Measurements from ENCODE around the gene NUBP2.
A peak's percentile ranks its signal among the peaks of the same experiment; 100 is the strongest.

Gene NUBP2

GRCh38 chr16:1792836-1793577, 10.2 kb downstream of the NUBP2 start (continued):
- TF ChIP-seq ZNF518A (tag by site-specific recombination; conservative IDR thresholded peaks at IDR 0.05; ENCODE audit: low read depth) (no peak), ZNF274 (IDR thresholded peaks at IDR 0.05; ENCODE audit: low read length) (no peak), ZNF274 (tag by site-specific recombination; IDR thresholded peaks at IDR 0.05; ENCODE audit: borderline replicate concordance) (no peak), GLIS1 (tag by site-specific recombination; IDR thresholded peaks at IDR 0.05) (peak; percentile 75)
- TF ChIP-seq, protein P1, sequence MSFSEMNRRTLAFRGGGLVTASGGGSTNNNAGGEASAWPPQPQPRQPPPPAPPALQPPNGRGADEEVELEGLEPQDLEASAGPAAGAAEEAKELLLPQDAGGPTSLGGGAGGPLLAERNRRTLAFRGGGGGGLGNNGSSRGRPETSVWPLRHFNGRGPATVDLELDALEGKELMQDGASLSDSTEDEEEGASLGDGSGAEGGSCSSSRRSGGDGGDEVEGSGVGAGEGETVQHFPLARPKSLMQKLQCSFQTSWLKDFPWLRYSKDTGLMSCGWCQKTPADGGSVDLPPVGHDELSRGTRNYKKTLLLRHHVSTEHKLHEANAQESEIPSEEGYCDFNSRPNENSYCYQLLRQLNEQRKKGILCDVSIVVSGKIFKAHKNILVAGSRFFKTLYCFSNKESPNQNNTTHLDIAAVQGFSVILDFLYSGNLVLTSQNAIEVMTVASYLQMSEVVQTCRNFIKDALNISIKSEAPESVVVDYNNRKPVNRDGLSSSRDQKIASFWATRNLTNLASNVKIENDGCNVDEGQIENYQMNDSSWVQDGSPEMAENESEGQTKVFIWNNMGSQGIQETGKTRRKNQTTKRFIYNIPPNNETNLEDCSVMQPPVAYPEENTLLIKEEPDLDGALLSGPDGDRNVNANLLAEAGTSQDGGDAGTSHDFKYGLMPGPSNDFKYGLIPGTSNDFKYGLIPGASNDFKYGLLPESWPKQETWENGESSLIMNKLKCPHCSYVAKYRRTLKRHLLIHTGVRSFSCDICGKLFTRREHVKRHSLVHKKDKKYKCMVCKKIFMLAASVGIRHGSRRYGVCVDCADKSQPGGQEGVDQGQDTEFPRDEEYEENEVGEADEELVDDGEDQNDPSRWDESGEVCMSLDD (tag by site-specific recombination; IDR thresholded peaks at IDR 0.05): no peak

- peaks cover 0 to 18% of the 10 kb centered on the region in 2 experiments; a peak in 2 of 3 replicates for H3K36me3 ChIP-seq (ENCODE audit: control insufficient read depth in 2 of 2, insufficient read depth in 1 of 2, low read length in 2 of 2)
- ChIA-PET CTCF (interaction anchor here (0.6 kb wide), 1 partner anchor 158 kb away, joined by 3 read pairs; no protein-coding TSS in a partner anchor), POLR2A (interaction anchor here (0.5 to 3.8 kb wide), 3 partner anchors 10 to 27 kb away, joined by 4 to 19 read pairs (median 5); partner anchors contain the start of genes NUBP2 and SPSB3)
- no peak within 1 kb of the TSS for H3K4me3 ChIP-seq (ENCODE audit: low read depth, low read length)
- H3K9me3 ChIP-seq (ENCODE audit: control insufficient read depth, insufficient read depth, low read depth, low read length): no peaks in the 10 kb centered on the region
- H3K27ac ChIP-seq (ENCODE audit: extremely low read depth, low read depth, low read length): no peak within 1 kb of the TSS
- H3K4me1 ChIP-seq (ENCODE audit: control insufficient read depth, insufficient read depth, low read length): no peaks in the 10 kb centered on the region
- TF ChIP-seq, protein P2, sequence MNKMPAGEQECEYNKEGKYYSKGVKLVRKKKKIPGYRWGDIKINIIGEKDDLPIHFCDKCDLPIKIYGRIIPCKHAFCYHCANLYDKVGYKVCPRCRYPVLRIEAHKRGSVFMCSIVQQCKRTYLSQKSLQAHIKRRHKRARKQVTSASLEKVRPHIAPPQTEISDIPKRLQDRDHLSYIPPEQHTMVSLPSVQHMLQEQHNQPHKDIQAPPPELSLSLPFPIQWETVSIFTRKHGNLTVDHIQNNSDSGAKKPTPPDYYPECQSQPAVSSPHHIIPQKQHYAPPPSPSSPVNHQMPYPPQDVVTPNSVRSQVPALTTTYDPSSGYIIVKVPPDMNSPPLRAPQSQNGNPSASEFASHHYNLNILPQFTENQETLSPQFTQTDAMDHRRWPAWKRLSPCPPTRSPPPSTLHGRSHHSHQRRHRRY (tag by site-specific recombination; IDR thresholded peaks at IDR 0.05): no peak
- no peak for TF ChIP-seq ZNF48 (tag by site-specific recombination; IDR thresholded peaks at IDR 0.05)
- TF ChIP-seq, protein P3, sequence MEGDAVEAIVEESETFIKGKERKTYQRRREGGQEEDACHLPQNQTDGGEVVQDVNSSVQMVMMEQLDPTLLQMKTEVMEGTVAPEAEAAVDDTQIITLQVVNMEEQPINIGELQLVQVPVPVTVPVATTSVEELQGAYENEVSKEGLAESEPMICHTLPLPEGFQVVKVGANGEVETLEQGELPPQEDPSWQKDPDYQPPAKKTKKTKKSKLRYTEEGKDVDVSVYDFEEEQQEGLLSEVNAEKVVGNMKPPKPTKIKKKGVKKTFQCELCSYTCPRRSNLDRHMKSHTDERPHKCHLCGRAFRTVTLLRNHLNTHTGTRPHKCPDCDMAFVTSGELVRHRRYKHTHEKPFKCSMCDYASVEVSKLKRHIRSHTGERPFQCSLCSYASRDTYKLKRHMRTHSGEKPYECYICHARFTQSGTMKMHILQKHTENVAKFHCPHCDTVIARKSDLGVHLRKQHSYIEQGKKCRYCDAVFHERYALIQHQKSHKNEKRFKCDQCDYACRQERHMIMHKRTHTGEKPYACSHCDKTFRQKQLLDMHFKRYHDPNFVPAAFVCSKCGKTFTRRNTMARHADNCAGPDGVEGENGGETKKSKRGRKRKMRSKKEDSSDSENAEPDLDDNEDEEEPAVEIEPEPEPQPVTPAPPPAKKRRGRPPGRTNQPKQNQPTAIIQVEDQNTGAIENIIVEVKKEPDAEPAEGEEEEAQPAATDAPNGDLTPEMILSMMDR (tag by site-specific recombination; IDR thresholded peaks at IDR 0.05): no peak
- TF ChIP-seq HOXC10 (CRISPR knock-in tag; IDR thresholded peaks at IDR 0.05): no peak
- no peak for TF ChIP-seq ZBTB7A (tag by site-specific recombination; IDR thresholded peaks at IDR 0.05; ENCODE audit: low read depth)
- no peak for TF ChIP-seq ZNF529 (tag by site-specific recombination; IDR thresholded peaks at IDR 0.05; ENCODE audit: insufficient replicate concordance)
- no peak for TF ChIP-seq ZNF791 (tag by site-specific recombination; IDR thresholded peaks at IDR 0.05)
- no peak for TF ChIP-seq SP2 (tag by site-specific recombination; IDR thresholded peaks at IDR 0.05)
- TF ChIP-seq, protein P4, sequence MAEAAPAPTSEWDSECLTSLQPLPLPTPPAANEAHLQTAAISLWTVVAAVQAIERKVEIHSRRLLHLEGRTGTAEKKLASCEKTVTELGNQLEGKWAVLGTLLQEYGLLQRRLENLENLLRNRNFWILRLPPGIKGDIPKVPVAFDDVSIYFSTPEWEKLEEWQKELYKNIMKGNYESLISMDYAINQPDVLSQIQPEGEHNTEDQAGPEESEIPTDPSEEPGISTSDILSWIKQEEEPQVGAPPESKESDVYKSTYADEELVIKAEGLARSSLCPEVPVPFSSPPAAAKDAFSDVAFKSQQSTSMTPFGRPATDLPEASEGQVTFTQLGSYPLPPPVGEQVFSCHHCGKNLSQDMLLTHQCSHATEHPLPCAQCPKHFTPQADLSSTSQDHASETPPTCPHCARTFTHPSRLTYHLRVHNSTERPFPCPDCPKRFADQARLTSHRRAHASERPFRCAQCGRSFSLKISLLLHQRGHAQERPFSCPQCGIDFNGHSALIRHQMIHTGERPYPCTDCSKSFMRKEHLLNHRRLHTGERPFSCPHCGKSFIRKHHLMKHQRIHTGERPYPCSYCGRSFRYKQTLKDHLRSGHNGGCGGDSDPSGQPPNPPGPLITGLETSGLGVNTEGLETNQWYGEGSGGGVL (tag by site-specific recombination; IDR thresholded peaks at IDR 0.05): no peak
- TF ChIP-seq ZNF274 (IDR thresholded peaks at IDR 0.05; ENCODE audit: low read length): no peak
- no peak for TF ChIP-seq ZNF274 (tag by site-specific recombination; IDR thresholded peaks at IDR 0.05; ENCODE audit: borderline replicate concordance)
- no peak for TF ChIP-seq ZNF677 (tag by site-specific recombination; IDR thresholded peaks at IDR 0.05)
- TF ChIP-seq BCL11B (tag by site-specific recombination; IDR thresholded peaks at IDR 0.05; ENCODE audit: low read depth): no peak
- TF ChIP-seq, protein P5, sequence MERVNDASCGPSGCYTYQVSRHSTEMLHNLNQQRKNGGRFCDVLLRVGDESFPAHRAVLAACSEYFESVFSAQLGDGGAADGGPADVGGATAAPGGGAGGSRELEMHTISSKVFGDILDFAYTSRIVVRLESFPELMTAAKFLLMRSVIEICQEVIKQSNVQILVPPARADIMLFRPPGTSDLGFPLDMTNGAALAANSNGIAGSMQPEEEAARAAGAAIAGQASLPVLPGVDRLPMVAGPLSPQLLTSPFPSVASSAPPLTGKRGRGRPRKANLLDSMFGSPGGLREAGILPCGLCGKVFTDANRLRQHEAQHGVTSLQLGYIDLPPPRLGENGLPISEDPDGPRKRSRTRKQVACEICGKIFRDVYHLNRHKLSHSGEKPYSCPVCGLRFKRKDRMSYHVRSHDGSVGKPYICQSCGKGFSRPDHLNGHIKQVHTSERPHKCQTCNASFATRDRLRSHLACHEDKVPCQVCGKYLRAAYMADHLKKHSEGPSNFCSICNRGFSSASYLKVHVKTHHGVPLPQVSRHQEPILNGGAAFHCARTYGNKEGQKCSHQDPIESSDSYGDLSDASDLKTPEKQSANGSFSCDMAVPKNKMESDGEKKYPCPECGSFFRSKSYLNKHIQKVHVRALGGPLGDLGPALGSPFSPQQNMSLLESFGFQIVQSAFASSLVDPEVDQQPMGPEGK (tag by site-specific recombination; IDR thresholded peaks at IDR 0.05): no peak
- TF ChIP-seq SETDB1 (IDR thresholded peaks at IDR 0.05; ENCODE audit: insufficient read length, low read length): no peak
- no peak for TF ChIP-seq ZSCAN23 (tag by site-specific recombination; IDR thresholded peaks at IDR 0.05)
These were observed 10.9 kb downstream of the NUBP2 start, which contains the start of gene IGFALS for GRCh38 chr16:1793578-1794220. Gene IGFALS (minus strand): TSS chr16:1793705. CDS start chr16:1793652, 53 bp downstream.

Data from HEK293 (cell line).